Keratinocyte (primary cell): ENCODE measurements around the gene EXOC6B. TPM values are rescaled to one million over a fixed set of nuclear protein-coding genes. Genes with fewer than 3 reads are reported as not detected.

Source experiments
- DNase-seq: peaks from one replicate; pipeline ENCODE4 v3.0.0-alpha.2; 2011; ENCODE audit warnings: low read depth, missing footprints, low spot score
- FAIRE-seq: peaks from 2 replicates; lab custom pipeline; 2011; peaks lifted over from hg19 to GRCh38; lab: Jason Lieb, UNC
- H2AFZ ChIP-seq: 2 replicates; pipeline ENCODE4 v1.6.0; 2012; ENCODE audit warnings: low read length, control low read depth, inconsistent platforms; ENCODE audit not compliant: control insufficient read depth
- H3K27ac ChIP-seq: 2 replicates; pipeline ENCODE4 v1.5.1; 2011; ENCODE audit warnings: low read length; ENCODE audit not compliant: control insufficient read depth, insufficient read depth
- H3K27me3 ChIP-seq: 3 replicates; pipeline ENCODE4 v1.6.0; 2011; ENCODE audit warnings: low read length; ENCODE audit not compliant: control insufficient read depth, insufficient read depth; ENCODE audit errors: extremely low read depth
- H3K36me3 ChIP-seq, 2 experiments: 2 replicates in 1 of 2; 3 replicates in 1 of 2; pipeline ENCODE4 v1.5.1; 2011; ENCODE audit warnings: low read length in 2 of 2, mild to moderate bottlenecking in 1 of 2; ENCODE audit not compliant: control insufficient read depth in 2 of 2, insufficient read depth in 2 of 2; ENCODE audit errors: extremely low read depth in 1 of 2
- H3K4me1 ChIP-seq: 3 replicates; pipeline ENCODE4 v1.5.1; 2011; ENCODE audit warnings: low read length; ENCODE audit not compliant: control insufficient read depth, insufficient read depth; ENCODE audit errors: extremely low read depth
- H3K4me2 ChIP-seq: 3 replicates; pipeline ENCODE4 v1.6.0; 2011; ENCODE audit warnings: low read depth, low read length; ENCODE audit not compliant: control insufficient read depth, insufficient read depth; ENCODE audit errors: extremely low read depth
- H3K4me3 ChIP-seq, 3 experiments: fragments of 200-600 bp in 1 of 3; sonication (generic) in 1 of 3; 2 replicates in 2 of 3; 3 replicates in 1 of 3; pipeline ENCODE4 v1.5.1; 2011 to 2016; ENCODE audit warnings: low read length in 3 of 3, mild to moderate bottlenecking in 3 of 3, control low read depth in 2 of 3, inconsistent platforms in 1 of 3, low read depth in 1 of 3, mixed read lengths in 1 of 3, mixed run types in 1 of 3, moderate library complexity in 1 of 3; ENCODE audit not compliant: control insufficient read depth in 2 of 3, insufficient read depth in 2 of 3; ENCODE audit errors: extremely low read depth in 1 of 3
- H3K79me2 ChIP-seq: 2 replicates; pipeline ENCODE4 v1.6.0; 2012; ENCODE audit warnings: low read length; ENCODE audit not compliant: control insufficient read depth, insufficient read depth
- H3K9ac ChIP-seq: 3 replicates; pipeline ENCODE4 v1.6.0; 2011; ENCODE audit warnings: low read length; ENCODE audit not compliant: control insufficient read depth, insufficient read depth; ENCODE audit errors: extremely low read depth
- H3K9me1 ChIP-seq: 3 replicates; pipeline ENCODE4 v1.6.0; 2011; ENCODE audit warnings: low read length; ENCODE audit not compliant: control insufficient read depth, insufficient read depth; ENCODE audit errors: extremely low read depth
- H3K9me3 ChIP-seq: 2 replicates; pipeline ENCODE4 v1.5.1; 2012; ENCODE audit warnings: low read depth, low read length; ENCODE audit not compliant: control insufficient read depth
- H4K20me1 ChIP-seq: 3 replicates; pipeline ENCODE4 v1.6.0; 2011; ENCODE audit warnings: low read length; ENCODE audit not compliant: control insufficient read depth, insufficient read depth; ENCODE audit errors: extremely low read depth
- CTCF ChIP-seq, 3 experiments: IDR thresholded peaks in 1 of 3; conservative IDR thresholded peaks in 1 of 3; optimal IDR thresholded peaks in 1 of 3; 2 replicates in 2 of 3; 3 replicates in 1 of 3; pipeline versions ENCODE3 to v1.5.1; 2011; ENCODE audit warnings: low read length in 3 of 3, mild to moderate bottlenecking in 3 of 3, moderate library complexity in 2 of 3, control low read depth in 1 of 3, inconsistent platforms in 1 of 3; ENCODE audit not compliant: insufficient read depth in 2 of 3; ENCODE audit errors: extremely low read depth in 1 of 3
- EZH2 ChIP-seq: IDR thresholded peaks from one replicate; pipeline ENCODE4 v1.6.1; 2012; ENCODE audit warnings: inconsistent platforms, mild to moderate bottlenecking, low read length, moderate library complexity
- dilution Hi-C: fragments of 300-500 bp; cut with MboI; formaldehyde crosslinking; loops from one replicate; pipeline ENCODE4 v1.7.0; 2020; ENCODE audit warnings: low sequenced_read_pairs; ENCODE audit not compliant: extremely low pct_ligation_motif_present
- polyA plus RNA-seq, 5 experiments: library from polyadenylated mRNA; depleted of rRNA in 3 of 5; stranded (reverse) in 3 of 5; stranded (forward) in 1 of 5; unstranded in 1 of 5; fragments of >200 nt; gene quantifications; 1 replicate in 1 of 5; 2 replicates in 3 of 5; 3 replicates in 1 of 5; pipeline versions ENCODE4 v1.2.1 to v1.2.3, GENCODE V29; 2011 to 2012; ENCODE audit warnings: missing spikeins in 2 of 5, low read depth in 1 of 5, low replicate concordance in 1 of 5

Gene EXOC6B
- polyA plus RNA-seq, 1 donor (not counting 4 experiments of a cell fraction or from before 2014, with no cell fraction given): 37.3 TPM

- dilution Hi-C loops: no loop called here
- no peaks in the 10 kb centered on the region for H3K27me3 ChIP-seq
- no peak overlapping the region for H3K4me2 ChIP-seq
- TF ChIP-seq CTCF (optimal IDR thresholded peaks at IDR 0.05 in 1 of 3, IDR thresholded peaks at IDR 0.05 in 1 of 3, conservative IDR thresholded peaks at IDR 0.05 in 1 of 3; ENCODE audit: extremely low read depth in 1 of 3, insufficient read depth in 2 of 3, low read length in 3 of 3) (no peak), EZH2 (no peak)
- H2AFZ ChIP-seq: no peak overlapping the region
- H3K4me1 ChIP-seq: peaks cover 6% of the 10 kb centered on the region
- no peaks in the 10 kb centered on the region for H3K79me2 ChIP-seq
- H3K36me3 ChIP-seq: peaks cover 0 to 2% of the 10 kb centered on the region in 2 experiments
- H3K4me3 ChIP-seq: no peak overlapping the region
- no peaks in the 10 kb centered on the region for H4K20me1 ChIP-seq
- DNase-seq: no peak
- H3K9ac ChIP-seq: no peak overlapping the region
- FAIRE-seq: no peak
- no peak overlapping the region for H3K27ac ChIP-seq
- H3K9me3 ChIP-seq: no peaks in the 10 kb centered on the region
- H3K9me1 ChIP-seq: no peaks in the 10 kb centered on the region
These were observed 613.9 kb downstream of the EXOC6B start for GRCh38 chr2:72211777-72212485.

- Histone ChIP-seq H3K79me2 (no peaks in the 10 kb centered on the region), H3K27ac (no peak overlapping the region), H4K20me1 (no peaks in the 10 kb centered on the region), H3K9ac (no peak overlapping the region), H3K27me3 (no peaks in the 10 kb centered on the region), H3K9me1 (no peaks in the 10 kb centered on the region), H3K9me3 (no peaks in the 10 kb centered on the region), H3K4me2 (no peak overlapping the region), H3K4me3 (no peak overlapping the region), H2AFZ (no peak overlapping the region), H3K36me3 (peaks cover 0 to 2% of the 10 kb centered on the region in 2 experiments), H3K4me1 (peaks cover 6% of the 10 kb centered on the region)
- TF ChIP-seq EZH2 (no peak), CTCF (optimal IDR thresholded peaks at IDR 0.05 in 1 of 3, IDR thresholded peaks at IDR 0.05 in 1 of 3, conservative IDR thresholded peaks at IDR 0.05 in 1 of 3; ENCODE audit: extremely low read depth in 1 of 3, insufficient read depth in 2 of 3, low read length in 3 of 3) (no peak)
- dilution Hi-C loops: no loop called here
- FAIRE-seq: peak; percentile 62
- DNase-seq: no peak
These were observed 614.5 kb downstream of the EXOC6B start for GRCh38 chr2:72211350-72211749.
